SK-N-SH (cell line): Measurements from ENCODE around the gene ROS1. TPM values are rescaled to one million over a fixed set of nuclear protein-coding genes. Genes with fewer than 3 reads are reported as not detected.

Experiments
- CTCF ChIA-PET: fragments of 300-600, 350-600 bp; formaldehyde crosslinking; extraction: SDS; loops from one replicate; lab custom pipeline; 2021; lab: Yijun Ruan, JAX
- POLR2A ChIA-PET: fragments of 350-600 bp; sonication (Branson Sonifier 250); formaldehyde crosslinking; extraction: SDS; loops from one replicate; lab custom pipeline; 2020; ENCODE audit warnings: antibody characterized with exemption, inconsistent platforms; lab: Yijun Ruan, JAX
- DNase-seq: peaks from one replicate; pipeline ENCODE4 v3.0.0; 2012
- H2AFZ ChIP-seq: fragments of 200-600 bp; sonication (generic); 2 replicates; pipeline ENCODE4 v1.8.1; 2016; ENCODE audit warnings: antibody characterized with exemption, mild to moderate bottlenecking, low read depth
- H3F3A ChIP-seq: fragments of 200-600 bp; sonication (generic); replicated peaks from 2 replicates; pipeline ENCODE3; 2016; ENCODE audit warnings: antibody characterized with exemption, mild to moderate bottlenecking; ENCODE audit not compliant: insufficient read depth
- H3K27ac ChIP-seq, 2 experiments: fragments of 200-500 bp in 1 of 2; fragments of 200-600 bp in 1 of 2; sonication (Bioruptor generic) in 1 of 2; sonication (generic), shearing (Covaris generic) in 1 of 2; 2 replicates each; pipeline versions ENCODE4 v1.5.1 to v1.6.1; 2014 to 2016; ENCODE audit warnings: low read depth in 2 of 2, inconsistent platforms in 1 of 2, low read length in 1 of 2, mild to moderate bottlenecking in 1 of 2, mixed read lengths in 1 of 2
- H3K27me3 ChIP-seq: fragments of 200-600 bp; sonication (generic), shearing (Covaris generic); 2 replicates; pipeline ENCODE4 v1.6.1; 2016; ENCODE audit warnings: mixed run types; ENCODE audit not compliant: insufficient read depth
- H3K36me3 ChIP-seq, 2 experiments: fragments of 200-500 bp in 1 of 2; fragments of 200-600 bp in 1 of 2; sonication (Bioruptor generic) in 1 of 2; sonication (generic) in 1 of 2; replicated peaks in 1 of 2; 2 replicates each; pipeline versions ENCODE3 to v1.5.1; 2014 to 2016; ENCODE audit warnings: low read length in 1 of 2, mild to moderate bottlenecking in 1 of 2; ENCODE audit not compliant: insufficient read depth in 2 of 2, control insufficient read depth in 1 of 2
- H3K4me1 ChIP-seq, 2 experiments: fragments of 200-500 bp in 1 of 2; fragments of 200-600 bp in 1 of 2; sonication (Bioruptor generic) in 1 of 2; sonication (generic), shearing (Covaris generic) in 1 of 2; 2 replicates each; pipeline versions ENCODE4 v1.5.1 to v1.6.1; 2014 to 2016; ENCODE audit warnings: low read depth in 1 of 2, low read length in 1 of 2, mixed run types in 1 of 2; ENCODE audit not compliant: insufficient read depth in 2 of 2, control insufficient read depth in 1 of 2
- H3K4me2 ChIP-seq: fragments of 200-600 bp; sonication (generic), shearing (Covaris generic); 2 replicates; pipeline ENCODE4 v1.6.1; 2017; ENCODE audit warnings: mixed run types
- H3K4me3 ChIP-seq, 2 experiments: fragments of 200-500 bp in 1 of 2; fragments of 200-600 bp in 1 of 2; sonication (Bioruptor generic) in 1 of 2; sonication (generic), shearing (Covaris generic) in 1 of 2; 2 replicates each; pipeline versions ENCODE4 v1.5.1 to v1.8.1; 2014 to 2016; ENCODE audit warnings: low read depth in 2 of 2, inconsistent platforms in 1 of 2, low read length in 1 of 2, mild to moderate bottlenecking in 1 of 2, mixed read lengths in 1 of 2, moderate library complexity in 1 of 2
- H3K79me2 ChIP-seq: fragments of 200-600 bp; sonication (generic); 2 replicates; pipeline ENCODE4 v1.8.1; 2017; ENCODE audit warnings: mild to moderate bottlenecking; ENCODE audit not compliant: insufficient read depth
- H3K9ac ChIP-seq: fragments of 200-600 bp; sonication (generic); 2 replicates; pipeline ENCODE4 v1.6.1; 2017; ENCODE audit warnings: mixed run types
- H3K9me2 ChIP-seq: fragments of 200-600 bp; sonication (generic); 2 replicates; pipeline ENCODE4 v1.6.1; 2017; ENCODE audit warnings: mixed run types
- H3K9me3 ChIP-seq: fragments of 200-600 bp; sonication (generic); 2 replicates; pipeline ENCODE4 v1.6.1; 2017; ENCODE audit warnings: mixed run types, mild to moderate bottlenecking, moderate library complexity
- H4K20me1 ChIP-seq: fragments of 200-600 bp; sonication (generic); 2 replicates; pipeline ENCODE4 v1.6.1; 2017; ENCODE audit warnings: mild to moderate bottlenecking, mixed run types; ENCODE audit not compliant: insufficient read depth
- CHD2 ChIP-seq: fragments of 150-350 bp; IDR thresholded peaks from 2 replicates; pipeline ENCODE4 v1.6.1; 2018; ENCODE audit warnings: low read length; ENCODE audit not compliant: partially characterized antibody
- CTCF ChIP-seq: fragments of 200-600 bp; sonication (generic); IDR thresholded peaks from 2 replicates; pipeline ENCODE4 v1.6.1; 2017; ENCODE audit warnings: antibody characterized with exemption, mild to moderate bottlenecking, moderate library complexity
- ELF1 ChIP-seq: IDR thresholded peaks from 2 replicates; pipeline ENCODE4 v1.4.0; 2012
- EP300 ChIP-seq, 2 experiments: IDR thresholded peaks; 2 replicates each; pipeline versions ENCODE4 v1.4.0 to v1.6.1; 2012; ENCODE audit warnings: borderline replicate concordance in 1 of 2, low read depth in 1 of 2, low read length in 1 of 2
- EZH2phosphoT487 ChIP-seq: fragments of 200-600 bp; sonication (generic); IDR thresholded peaks from 2 replicates; pipeline ENCODE4 v1.6.1; 2017; ENCODE audit warnings: low read depth, mixed run types, mild to moderate bottlenecking, antibody characterized with exemption, moderate library complexity, borderline replicate concordance
- FOSL2 ChIP-seq: IDR thresholded peaks from 2 replicates; pipeline ENCODE4 v1.4.0; 2012; ENCODE audit warnings: low read depth, mild to moderate bottlenecking, moderate library complexity, borderline replicate concordance
- FOXM1 ChIP-seq: IDR thresholded peaks from 2 replicates; pipeline ENCODE4 v1.4.0; 2012; ENCODE audit warnings: low read depth, mild to moderate bottlenecking
- GATA2 ChIP-seq: sonication (generic); formaldehyde crosslinking; IDR thresholded peaks from 2 replicates; pipeline ENCODE4 v1.5.0; 2020; ENCODE audit warnings: mild to moderate bottlenecking, missing genetic modification reagents
- IRF3 ChIP-seq: fragments of 150-350 bp; IDR thresholded peaks from 2 replicates; pipeline ENCODE4 v1.6.1; 2016; ENCODE audit warnings: mild to moderate bottlenecking, low read depth, low read length
- MEF2A ChIP-seq: IDR thresholded peaks from 2 replicates; pipeline ENCODE4 v1.4.0; 2012; ENCODE audit warnings: low read depth, borderline replicate concordance
- MXI1 ChIP-seq: IDR thresholded peaks from 2 replicates; pipeline ENCODE4 v1.6.1; 2012; ENCODE audit warnings: mild to moderate bottlenecking, low read depth, low read length, improper control_type of control experiment
- NRF1 ChIP-seq: IDR thresholded peaks from 2 replicates; pipeline ENCODE4 v1.6.1; 2012; ENCODE audit warnings: low read depth, mild to moderate bottlenecking, low read length
- RFX5 ChIP-seq: IDR thresholded peaks from 2 replicates; pipeline ENCODE4 v1.6.1; 2012; ENCODE audit warnings: mild to moderate bottlenecking, improper control_type of control experiment, low read length
- SMC3 ChIP-seq: IDR thresholded peaks from 2 replicates; pipeline ENCODE4 v1.6.1; 2012; ENCODE audit warnings: low read depth, low read length, improper control_type of control experiment
- TAF1 ChIP-seq: IDR thresholded peaks from 2 replicates; pipeline ENCODE4 v1.6.1; 2012; ENCODE audit warnings: low read depth, mild to moderate bottlenecking, low read length, moderate library complexity, borderline replicate concordance
- TCF12 ChIP-seq: IDR thresholded peaks from 2 replicates; pipeline ENCODE4 v1.4.0; 2012
- TEAD4 ChIP-seq: IDR thresholded peaks from 2 replicates; pipeline ENCODE4 v1.4.0; 2012; ENCODE audit warnings: mild to moderate bottlenecking, borderline replicate concordance; ENCODE audit not compliant: insufficient read depth
- YY1 ChIP-seq: IDR thresholded peaks from 2 replicates; pipeline ENCODE4 v1.4.0; 2012; ENCODE audit warnings: low read depth, mild to moderate bottlenecking
- ZBTB33 ChIP-seq: IDR thresholded peaks from 2 replicates; pipeline ENCODE4 v1.4.0; 2012; ENCODE audit warnings: low read depth, borderline replicate concordance
- WGBS: methylation state at CpG from one replicate; pipeline ENCODE4 v1.1.6; 2017; ENCODE audit warnings: low lambda C conversion rate; 5-methylcytosine and 5-hydroxymethylcytosine counted together
- polyA plus RNA-seq, 3 experiments: library from polyadenylated mRNA; depleted of rRNA; stranded (reverse); fragments of >200 nt; gene quantifications; 2 replicates each; pipeline ENCODE4 v1.2.3, GENCODE V29; 2012

Gene ROS1
- polyA plus RNA-seq, 1 of the 3 experiments (the other 2 are of a cell fraction): 1.8 TPM

GRCh38 chr6:117448732-117449485 lies 23.2 kb upstream of the ROS1 start (continued):
- TF ChIP-seq TCF12 (peak; percentile 91), CHD2 (no peak), MEF2A (peak; percentile 75; the same call in 1 of the 2 replicates), EP300 (IDR thresholded peaks at IDR 0.05; ENCODE audit: borderline replicate concordance in 1 of 2, low read depth in 1 of 2, low read length in 1 of 2) (peak; percentile 25 to 97; a peak in 3 of 4 replicates), CTCF (no peak), RFX5 (no peak), YY1 (0 out of 2 replicates have a peak, but pooled peaks have one; percentile 44), ELF1 (no peak), GATA2 (CRISPR knock-in tag) (no peak), EZH2phosphoT487 (no peak), FOSL2 (peak; percentile 93)

GRCh38 chr6:117448011-117448410 lies 22.3 kb upstream of the ROS1 start:
- Histone ChIP-seq H3K79me2 (no peaks in the 10 kb centered on the region), H2AFZ (peak overlapping the region; percentile 67), H3F3A (peaks cover 8% of the 10 kb centered on the region), H3K9ac (peak overlapping the region; percentile 36; the same call in 1 of the 2 replicates), H3K9me2 (no peaks in the 10 kb centered on the region), H3K27ac (peak overlapping the region; percentile 75 to 96; a peak in 3 of 4 replicates), H3K9me3 (no peaks in the 10 kb centered on the region), H3K4me2 (peak overlapping the region; percentile 79), H3K4me1 (peaks cover 0 to 33% of the 10 kb centered on the region in 2 experiments; a peak in 3 of 4 replicates), H3K27me3 (no peaks in the 10 kb centered on the region), H3K36me3 (no peaks in the 10 kb centered on the region), H3K4me3 (no peak overlapping the region), H4K20me1 (no peaks in the 10 kb centered on the region)
- DNase-seq: no peak
- 51% methylated on average over 5 of the region's 5 CpGs for WGBS
- CTCF ChIA-PET: interaction anchor here (1.2 to 5.7 kb wide), 3 partner anchors 102 to 1133 kb away, joined by 3 to 108 read pairs (median 4); partner anchors contain the start of gene GOPC
- TF ChIP-seq TAF1 (no peak), MXI1 (no peak)
- POLR2A ChIA-PET: no interaction called here

GRCh38 chr6:117446861-117447260 lies 21.1 kb upstream of the ROS1 start:
- Histone ChIP-seq H4K20me1 (no peaks in the 10 kb centered on the region), H3K27me3 (no peaks in the 10 kb centered on the region), H3K9me2 (no peaks in the 10 kb centered on the region), H2AFZ (no peak overlapping the region), H3K4me2 (no peak overlapping the region), H3K9ac (no peak overlapping the region; the same call in 1 of the 2 replicates), H3K4me3 (no peak overlapping the region), H3K4me1 (peaks cover 0 to 33% of the 10 kb centered on the region in 2 experiments; a peak in 3 of 4 replicates), H3F3A (peaks cover 14% of the 10 kb centered on the region), H3K79me2 (no peaks in the 10 kb centered on the region), H3K36me3 (no peaks in the 10 kb centered on the region), H3K9me3 (no peaks in the 10 kb centered on the region), H3K27ac (peak overlapping the region in 1 of 2 experiments; percentile 96; a peak in 2 of 4 replicates)
- ChIA-PET POLR2A (no interaction called here), CTCF (interaction anchor here (5.7 kb wide), 1 partner anchor 158 kb away, joined by 108 read pairs; the partner anchor contains the start of gene GOPC)
- no peak for DNase-seq
- WGBS: 59% methylated on average over 3 of the region's 3 CpGs
- TF ChIP-seq SMC3 (no peak), ZBTB33 (no peak), FOXM1 (no peak), IRF3 (no peak), NRF1 (no peak), TEAD4 (no peak)
